Thoracic aorta (tissue), 2 donors: Measurements from ENCODE around the gene UAP1L1. TPM values are rescaled to one million over a fixed set of nuclear protein-coding genes. Genes with fewer than 3 reads are reported as not detected.
A peak's percentile ranks its signal among the peaks of the same experiment; 100 is the strongest.

Experiments
- ATAC-seq: fragments of 150-250 bp; one replicate; pipeline ENCODE4 v1.8.0; 2017; ENCODE audit warnings: low read depth; ENCODE audit not compliant: insufficient number of reproducible peaks, low FRiP score
- DNase-seq: peaks from one replicate; pipeline ENCODE4 v3.0.0-alpha.2; 2020; ENCODE audit warnings: low spot score
- H3K27ac ChIP-seq, 2 donors: fragments of 200-600 bp; sonication (generic); 1 replicate in 1 of 2; 2 replicates in 1 of 2; pipeline ENCODE4 v1.5.1; 2016; ENCODE audit warnings: mild to moderate bottlenecking in 2 of 2, moderate library complexity in 2 of 2
- H3K27me3 ChIP-seq: fragments of 200-600 bp; sonication (generic); replicated peaks from 2 replicates; pipeline ENCODE4 v1.6.0; 2016; ENCODE audit warnings: mild to moderate bottlenecking; ENCODE audit not compliant: insufficient read depth
- H3K36me3 ChIP-seq: fragments of 200-600 bp; sonication (generic); one replicate; pipeline ENCODE4 v1.5.1; 2016
- H3K4me1 ChIP-seq, 2 donors: fragments of 200-600 bp; sonication (generic); 1 replicate in 1 of 2; 2 replicates in 1 of 2; pipeline versions ENCODE4 v1.5.1 to v1.6.0; 2016; ENCODE audit warnings: low read depth in 2 of 2, mild to moderate bottlenecking in 1 of 2; ENCODE audit not compliant: control insufficient read depth in 1 of 2
- H3K4me3 ChIP-seq: fragments of 200-600 bp; sonication (generic); 2 replicates; pipeline ENCODE4 v1.5.1; 2016; ENCODE audit warnings: mild to moderate bottlenecking
- H3K9me3 ChIP-seq: fragments of 200-600 bp; sonication (generic); 2 replicates; pipeline ENCODE4 v1.5.1; 2016
- CTCF ChIP-seq: fragments of 200-600 bp; sonication (generic); IDR thresholded peaks from one replicate; pipeline ENCODE4 v1.5.1; 2019; ENCODE audit warnings: antibody characterized with exemption
- total RNA-seq, 2 donors: library from RNA; depleted of rRNA; stranded (reverse); fragments of >200 nt; gene quantifications; one replicate each; pipeline versions ENCODE4 v1.1.0 to v1.2.3, GENCODE V29; 2016

Gene UAP1L1
- total RNA-seq, 2 donors from 2014 or later: 9.6 to 11.4 TPM

GRCh38 chr9:137075275-137075775 lies 2.0 kb upstream of the UAP1L1 start:
- no peak overlapping the region for H3K4me3 ChIP-seq
- H3K27me3 ChIP-seq: no peaks in the 10 kb centered on the region
- ATAC-seq (no peak), DNase-seq (no peak)
- no peak for TF ChIP-seq CTCF
- no peak overlapping the region for H3K27ac ChIP-seq
- H3K36me3 ChIP-seq: peaks cover 6% of the 10 kb centered on the region
- peaks cover 11 to 32% of the 10 kb centered on the region in 2 donors for H3K4me1 ChIP-seq
- H3K9me3 ChIP-seq: no peaks in the 10 kb centered on the region

GRCh38 chr9:137076636-137077009 lies 694 bp upstream of the UAP1L1 start:
- no peaks in the 10 kb centered on the region for H3K9me3 ChIP-seq
- peak overlapping the region in 1 of 2 donors; percentile 9 for H3K27ac ChIP-seq
- peak overlapping the region; percentile 80 for H3K4me3 ChIP-seq
- DNase-seq: no peak
- no peaks in the 10 kb centered on the region for H3K27me3 ChIP-seq
- TF ChIP-seq CTCF: no peak
- ATAC-seq: no peak
- peaks cover 11 to 21% of the 10 kb centered on the region in 2 donors for H3K4me1 ChIP-seq
- H3K36me3 ChIP-seq: peaks cover 10% of the 10 kb centered on the region

GRCh38 chr9:137077758-137078693 lies 709 bp downstream of the UAP1L1 start:
- Histone ChIP-seq H3K27ac (no peak overlapping the region), H3K27me3 (no peaks in the 10 kb centered on the region), H3K4me3 (peak overlapping the region; percentile 80), H3K9me3 (no peaks in the 10 kb centered on the region), H3K36me3 (peaks cover 10% of the 10 kb centered on the region), H3K4me1 (peaks cover 11 to 21% of the 10 kb centered on the region in 2 donors)
- no peak for ATAC-seq
- TF ChIP-seq CTCF: no peak
- DNase-seq: no peak

GRCh38 chr9:137078701-137079400 lies 1.5 kb downstream of the UAP1L1 start:
- no peak overlapping the region for H3K27ac ChIP-seq
- H3K4me1 ChIP-seq: peaks cover 11 to 30% of the 10 kb centered on the region in 2 donors
- H3K4me3 ChIP-seq: peak overlapping the region; percentile 80
- DNase-seq (no peak), ATAC-seq (no peak)
- H3K9me3 ChIP-seq: no peaks in the 10 kb centered on the region
- TF ChIP-seq CTCF: no peak
- peaks cover 10% of the 10 kb centered on the region for H3K36me3 ChIP-seq
- no peaks in the 10 kb centered on the region for H3K27me3 ChIP-seq

GRCh38 chr9:137079401-137079787 lies 2.1 kb downstream of the UAP1L1 start:
- no peak for TF ChIP-seq CTCF
- H3K9me3 ChIP-seq: no peaks in the 10 kb centered on the region
- peaks cover 10% of the 10 kb centered on the region for H3K36me3 ChIP-seq
- no peaks in the 10 kb centered on the region for H3K27me3 ChIP-seq
- peaks cover 11 to 30% of the 10 kb centered on the region in 2 donors for H3K4me1 ChIP-seq
- no peak for ATAC-seq
- no peak overlapping the region for H3K27ac ChIP-seq
- no peak for DNase-seq
- H3K4me3 ChIP-seq: no peak overlapping the region
